Fibroblast of pulmonary artery (primary cell): Measurements from ENCODE around the gene WSB2.

ENCODE experiments used
- DNase-seq: peaks from one replicate; pipeline ENCODE4 v3.0.0-alpha.2; 2010; ENCODE audit warnings: low read depth
- H3K4me3 ChIP-seq: replicated peaks from 2 replicates; pipeline ENCODE4 v1.5.1; 2011; ENCODE audit warnings: low read depth, mild to moderate bottlenecking, control low read depth, low read length, moderate library complexity
- CTCF ChIP-seq: IDR thresholded peaks from 2 replicates; pipeline ENCODE4 v1.5.1; 2011; ENCODE audit warnings: mild to moderate bottlenecking, control low read depth, low read length, inconsistent platforms; ENCODE audit errors: missing control alignments

WSB2 gene

GRCh38 chr12:118063576-118064391 lies 2.8 kb upstream of the WSB2 start:
- no peak overlapping the region for H3K4me3 ChIP-seq
- TF ChIP-seq CTCF, result no peak
- DNase-seq, result peak; percentile 37

- H3K4me3 ChIP-seq, result peak overlapping the region; percentile 73
- peak; percentile 54 for DNase-seq
- no peak for TF ChIP-seq CTCF
Measured at GRCh38 chr12:118061873-118062843, 1.2 kb upstream of the WSB2 start.

GRCh38 chr12:118060301-118061010 lies 523 bp downstream of the WSB2 start:
- peak overlapping the region; percentile 73 for H3K4me3 ChIP-seq
- no peak for TF ChIP-seq CTCF
- DNase-seq, result no peak

GRCh38 chr12:118059341-118060191 lies 1.4 kb downstream of the WSB2 start:
- peak overlapping the region; percentile 73 for H3K4me3 ChIP-seq
- peak; percentile 50 for DNase-seq
- TF ChIP-seq CTCF, result no peak

- DNase-seq, result no peak
- no peak for TF ChIP-seq CTCF
- peak overlapping the region; percentile 73 for H3K4me3 ChIP-seq
Measured at GRCh38 chr12:118058881-118059280, 2.1 kb downstream of the WSB2 start.

- no peak overlapping the region for H3K4me3 ChIP-seq
- DNase-seq, result no peak
- no peak for TF ChIP-seq CTCF
Measured at GRCh38 chr12:118058227-118058626, 2.8 kb downstream of the WSB2 start.
